Psoas muscle (tissue), 8 donors: ENCODE measurements around the gene GAL3ST1. TPM values are rescaled to one million over a fixed set of nuclear protein-coding genes. Genes with fewer than 3 reads are reported as not detected.
"Not testable (repeated sequence)": the region's sequence is repeated elsewhere in the genome, so short reads cannot be mapped to it uniquely, and the experiment has no call there.

ENCODE experiments used
- ATAC-seq, 4 donors: fragments of 200-7000 bp; cut with Tn5 transposase; one replicate each; pipeline ENCODE4 v1.9.1; 2020; ENCODE audit warnings: moderate library complexity in 3 of 4, mild to moderate bottlenecking in 2 of 4
- DNase-seq, 2 donors: peaks; one replicate each; pipeline ENCODE4 v3.0.0-alpha.2; 2020
- H3K27ac ChIP-seq: fragments of 200-600 bp; one replicate; pipeline ENCODE4 v1.8.0; 2022
- H3K27me3 ChIP-seq, 3 donors: fragments of 200-600 bp in 1 of 3; one replicate each; pipeline versions ENCODE4 v1.6.1 to v1.8.0; 2013 to 2022; ENCODE audit warnings: low read length in 2 of 3, mild to moderate bottlenecking in 2 of 3, moderate library complexity in 1 of 3; ENCODE audit not compliant: insufficient read depth in 3 of 3
- H3K36me3 ChIP-seq, 2 donors: fragments of 200-600 bp in 1 of 2; one replicate each; pipeline versions ENCODE4 v1.6.1 to v1.8.0; 2013 to 2022; ENCODE audit warnings: low read depth in 1 of 2, mild to moderate bottlenecking in 1 of 2, moderate library complexity in 1 of 2; ENCODE audit not compliant: insufficient read depth in 1 of 2
- H3K4me1 ChIP-seq: fragments of 200-600 bp; one replicate; pipeline ENCODE4 v1.8.0; 2022
- H3K4me3 ChIP-seq: fragments of 200-600 bp; one replicate; pipeline ENCODE4 v1.8.0; 2022; ENCODE audit warnings: mild to moderate bottlenecking
- H3K9me3 ChIP-seq: fragments of 200-600 bp; one replicate; pipeline ENCODE4 v1.8.0; 2022
- WGBS, 3 donors: extraction: QIAGEN DNeasy Blood & Tissue Kit; methylation state at CpG; one replicate each; pipeline versions ENCODE4 v1.1.6 to v1.1.7; 2013; 5-methylcytosine and 5-hydroxymethylcytosine counted together
- intact Hi-C, 2 donors: fragments of 100-400 bp; cut with DNase I; formaldehyde crosslinking; loops; one replicate each; pipeline versions ENCODE4 v1.11.0 to v1.14.2; 2022
- polyA plus RNA-seq, 3 donors: library from polyadenylated mRNA; stranded (reverse); fragments of 200-250 nt; gene quantifications; one replicate each; pipeline ENCODE4 v1.2.3, GENCODE V29; 2013
- total RNA-seq, 4 donors: library from RNA; stranded (reverse); fragmentation: NEBNext Ultra II Directional in 2 of 4; extraction: Animal tissue kit (Norgen Biotek cat#: 25700) in 2 of 4; gene quantifications; one replicate each; pipeline versions ENCODE4 v1.2.1 to v1.2.4, GENCODE V29; 2021 to 2023
- TF ChIP-seq, protein P1 (sequence below): fragments of 200-600 bp; IDR thresholded peaks from one replicate; pipeline ENCODE4 v1.8.0; 2022; ENCODE audit warnings: antibody characterized with exemption
- donor health status: healthy with polysubstance abuse.
- donor health status: DM: no; HTN: no; CAD: no; lungs with moderate emphysema.
- donor health status: Bipolar disorder and iron deficiency.
- donor health status: healthy.
- donor health status: DM: yes; HTN: yes; CAD: no.
- donor health status: DM: no; HTN: no; CAD: no.
- donor health status: DM: no; HTN: no; CAD: no.
- donor health status: DM: yes; HTN: yes; CAD: no.

GAL3ST1 gene
- total and polyA plus RNA-seq, 7 donors, result 0.21 to 2.7 (median 0.80) TPM

GRCh38 chr22:30555282-30556210 lies 18.9 kb downstream of the GAL3ST1 start:
- intact Hi-C loops, result no loop called here
- Histone ChIP-seq H3K4me3 (no peak overlapping the region), H3K4me1 (no peaks in the 10 kb centered on the region), H3K27me3 (no peaks in the 10 kb centered on the region), H3K36me3 (no peaks in the 10 kb centered on the region), H3K9me3 (no peaks in the 10 kb centered on the region), H3K27ac (no peak overlapping the region)
- no peak for ATAC-seq
- TF ChIP-seq, protein P1, sequence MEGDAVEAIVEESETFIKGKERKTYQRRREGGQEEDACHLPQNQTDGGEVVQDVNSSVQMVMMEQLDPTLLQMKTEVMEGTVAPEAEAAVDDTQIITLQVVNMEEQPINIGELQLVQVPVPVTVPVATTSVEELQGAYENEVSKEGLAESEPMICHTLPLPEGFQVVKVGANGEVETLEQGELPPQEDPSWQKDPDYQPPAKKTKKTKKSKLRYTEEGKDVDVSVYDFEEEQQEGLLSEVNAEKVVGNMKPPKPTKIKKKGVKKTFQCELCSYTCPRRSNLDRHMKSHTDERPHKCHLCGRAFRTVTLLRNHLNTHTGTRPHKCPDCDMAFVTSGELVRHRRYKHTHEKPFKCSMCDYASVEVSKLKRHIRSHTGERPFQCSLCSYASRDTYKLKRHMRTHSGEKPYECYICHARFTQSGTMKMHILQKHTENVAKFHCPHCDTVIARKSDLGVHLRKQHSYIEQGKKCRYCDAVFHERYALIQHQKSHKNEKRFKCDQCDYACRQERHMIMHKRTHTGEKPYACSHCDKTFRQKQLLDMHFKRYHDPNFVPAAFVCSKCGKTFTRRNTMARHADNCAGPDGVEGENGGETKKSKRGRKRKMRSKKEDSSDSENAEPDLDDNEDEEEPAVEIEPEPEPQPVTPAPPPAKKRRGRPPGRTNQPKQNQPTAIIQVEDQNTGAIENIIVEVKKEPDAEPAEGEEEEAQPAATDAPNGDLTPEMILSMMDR, result no peak
- DNase-seq, result no peak
- WGBS, 3 donors, result 94 to 95% (median 95%) methylated on average over 66 to 73 of the region's 73 CpGs

DNA sequence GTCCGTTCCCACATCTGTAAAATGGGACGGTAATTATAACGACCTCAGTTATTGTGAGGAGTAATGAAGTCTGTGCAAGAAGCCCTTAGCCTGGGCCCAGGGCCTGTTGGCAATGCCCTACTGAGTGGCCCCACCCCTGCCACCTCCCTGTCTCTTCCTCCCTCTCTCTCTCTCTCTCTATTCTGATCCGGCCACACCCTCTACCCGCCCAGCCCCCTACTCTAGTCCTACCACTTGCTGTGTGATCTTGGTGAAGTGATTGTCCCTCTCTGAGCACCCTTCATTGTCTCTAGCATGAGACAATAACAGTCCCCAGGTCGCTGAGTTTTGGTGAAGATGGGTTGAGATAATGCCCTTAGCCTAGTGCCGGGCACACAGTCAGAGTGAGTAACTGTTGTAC lies 20.5 kb downstream of the GAL3ST1 start:
- DNase-seq (no peak), ATAC-seq (no peak)
- Histone ChIP-seq H3K27me3 (no peaks in the 10 kb centered on the region), H3K4me1 (no peaks in the 10 kb centered on the region), H3K9me3 (no peaks in the 10 kb centered on the region), H3K36me3 (no peaks in the 10 kb centered on the region), H3K27ac (no peak overlapping the region), H3K4me3 (no peak overlapping the region)
- intact Hi-C loops, result no loop called here
- 79 to 85% (median 83%) methylated on average over 7 of the region's 7 CpGs for WGBS, 3 donors
- TF ChIP-seq, protein P1, result no peak

GRCh38 chr22:30552719-30553118 lies 21.7 kb downstream of the GAL3ST1 start:
- Histone ChIP-seq H3K9me3 (no peaks in the 10 kb centered on the region), H3K4me3 (no peak overlapping the region), H3K27me3 (no peaks in the 10 kb centered on the region), H3K27ac (no peak overlapping the region), H3K36me3 (no peaks in the 10 kb centered on the region), H3K4me1 (no peaks in the 10 kb centered on the region)
- no peak for ATAC-seq
- WGBS, 3 donors, result 0 to 51% (median 33%) methylated on average over 1 of the region's 1 CpG
- DNase-seq, result no peak
- intact Hi-C loops, result no loop called here
- TF ChIP-seq, protein P1, result no peak

DNA sequence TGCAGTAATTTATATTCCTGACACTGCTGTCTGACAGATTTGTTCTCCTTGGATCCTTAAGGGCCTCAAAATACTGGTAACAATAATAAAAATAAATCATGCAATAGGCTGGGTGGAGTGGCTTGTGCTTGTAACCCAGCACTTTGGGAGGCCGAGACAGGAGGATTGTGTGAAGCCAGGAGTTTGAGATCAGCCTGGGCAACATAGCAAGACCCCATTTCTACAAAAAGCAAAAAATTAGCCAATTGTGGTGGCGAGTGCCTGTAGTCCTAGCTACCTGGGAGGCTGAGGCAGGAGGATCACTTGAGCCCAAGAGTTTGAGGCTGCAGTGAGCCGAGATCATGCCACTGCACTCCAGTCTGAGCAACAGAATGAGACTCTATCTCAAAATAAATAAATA lies 22.7 kb downstream of the GAL3ST1 start:
- H3K4me3 ChIP-seq, DNase-seq, H3K9me3 ChIP-seq, H3K4me1 ChIP-seq, ATAC-seq, H3K27me3 ChIP-seq, intact Hi-C loops, H3K27ac ChIP-seq, H3K36me3 ChIP-seq: not testable (repeated sequence)
- WGBS, 3 donors, result 94 to 97% (median 97%) methylated on average over 3 of the region's 3 CpGs

DNA sequence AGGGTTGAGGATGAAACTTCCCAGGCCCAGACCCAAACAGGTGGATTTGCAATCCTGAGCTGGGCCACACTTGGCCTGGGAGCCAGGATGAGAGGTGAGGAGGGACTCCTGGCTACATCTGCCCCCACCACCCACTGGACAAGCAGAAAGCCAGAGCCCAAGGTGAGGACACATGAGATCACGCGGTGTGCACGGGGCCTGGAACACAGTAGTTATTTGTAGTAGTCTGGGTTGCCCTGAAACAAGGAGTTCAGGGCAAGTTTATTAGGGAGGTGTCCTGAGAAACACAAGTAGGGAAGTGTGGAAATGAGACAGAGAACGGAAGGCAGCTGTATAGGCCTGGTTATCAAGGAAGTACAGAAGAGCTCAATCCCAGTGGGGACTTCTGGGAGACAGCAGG lies 27.3 kb downstream of the GAL3ST1 start:
- ATAC-seq (no peak), DNase-seq (peak in 1 of 2 donors; percentile 20)
- no peak overlapping the region for H3K4me3 ChIP-seq
- H3K4me1 ChIP-seq, result peaks cover 1% of the 10 kb centered on the region
- no peaks in the 10 kb centered on the region for H3K36me3 ChIP-seq
- TF ChIP-seq, protein P1, result no peak
- intact Hi-C loops, result no loop called here
- H3K27me3 ChIP-seq, result peaks cover 0 to 31% (median 9%) of the 10 kb centered on the region in 3 donors
- H3K27ac ChIP-seq, result no peak overlapping the region
- no peaks in the 10 kb centered on the region for H3K9me3 ChIP-seq
- WGBS, 3 donors, result 78 to 92% (median 90%) methylated on average over 4 of the region's 4 CpGs
